T47D (cell line): ENCODE measurements around the gene SNAI3.

Source experiments
- DNase-seq, 2 experiments: peaks; one replicate each; pipeline versions ENCODE4 v3.0.0 to v3.0.0-alpha.2; 2011 to 2012; ENCODE audit warnings: low read depth in 1 of 2, low spot score in 1 of 2
- JUND ChIP-seq: IDR thresholded peaks from 2 replicates; pipeline ENCODE4 v1.6.1; 2012; ENCODE audit warnings: low read depth
- in situ Hi-C: cut with HindIII; loops from 2 replicates; pipeline ENCODE4 v1.10.0; 2016; ENCODE audit warnings: low sequenced_read_pairs, low pct_unique_long_range_greater_than_20kb

The SNAI3 gene

DNA sequence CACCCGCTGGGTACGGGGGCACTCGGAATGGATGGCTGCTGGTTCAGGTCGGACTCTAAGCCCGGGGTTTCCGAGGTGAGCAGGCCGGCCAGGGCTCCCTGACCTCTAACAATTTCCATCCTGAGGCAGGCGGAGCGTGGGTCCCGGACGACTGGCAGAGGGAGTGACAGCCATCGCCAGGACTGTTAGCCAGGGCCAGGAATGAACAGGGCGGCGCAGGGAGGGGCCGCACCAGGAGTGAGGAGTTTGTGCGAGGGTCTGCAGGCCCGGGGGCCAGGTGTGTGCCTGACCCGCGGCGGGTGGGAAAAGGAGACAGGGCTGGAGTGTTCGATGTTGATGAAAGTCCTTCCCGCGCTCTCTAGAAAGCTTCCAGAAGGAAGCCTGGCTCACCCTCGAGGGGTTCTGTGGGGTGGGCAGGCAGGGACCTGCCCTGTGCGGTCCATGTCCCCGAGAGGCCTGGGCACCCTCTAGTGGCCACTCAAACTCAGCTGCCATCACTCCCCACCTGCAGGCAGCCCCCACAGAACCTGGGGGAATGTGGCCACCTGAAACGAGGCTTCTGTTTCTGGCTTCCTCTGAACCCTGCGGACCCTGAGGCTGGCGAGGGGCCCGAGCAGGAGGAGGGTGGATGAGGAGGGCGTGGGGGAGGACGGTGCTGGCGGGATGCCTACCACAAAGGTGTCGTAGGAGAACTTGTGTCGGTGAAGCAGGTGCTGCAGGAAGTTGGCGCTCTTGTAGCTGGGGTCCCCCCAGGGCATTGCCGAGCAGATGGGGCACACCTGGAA, 11.7 kb upstream of the SNAI3 start:
- in situ Hi-C loops, result no loop called here
- peak in 1 of 2 experiments; percentile 24 for DNase-seq
- no peak for TF ChIP-seq JUND

- no peak for DNase-seq
- no peak for TF ChIP-seq JUND
- in situ Hi-C loops, result no loop called here
Measured at GRCh38 chr16:88697116-88697830, 11.0 kb upstream of the SNAI3 start.

- in situ Hi-C loops, result no loop called here
- no peak for DNase-seq
- TF ChIP-seq JUND, result no peak
Measured at GRCh38 chr16:88696441-88696840, 10.1 kb upstream of the SNAI3 start.

DNA sequence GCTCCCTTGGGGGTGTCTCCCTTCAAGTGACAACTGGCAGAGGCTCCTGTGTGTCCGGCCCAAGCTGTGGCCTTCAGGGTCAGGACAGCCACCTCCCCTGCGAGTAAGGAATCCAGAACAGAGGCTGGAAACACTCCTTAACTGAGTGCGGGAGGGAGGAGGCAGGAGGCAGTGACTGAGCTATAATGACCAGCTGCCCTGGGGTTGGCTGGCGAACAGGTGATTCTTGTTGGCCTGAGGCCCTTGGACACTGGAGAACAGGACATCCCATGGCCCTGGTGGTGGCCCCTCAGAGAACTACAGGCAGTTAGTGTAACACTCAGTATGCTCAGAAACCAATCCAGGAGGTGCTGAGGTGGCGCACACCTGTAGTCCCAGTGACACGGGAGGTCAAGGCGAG, 9.4 kb upstream of the SNAI3 start:
- no peak for DNase-seq
- in situ Hi-C loops, result no loop called here
- TF ChIP-seq JUND, result no peak

- TF ChIP-seq JUND, result no peak
- in situ Hi-C loops, result no loop called here
- no peak for DNase-seq
Measured at GRCh38 chr16:88695218-88695617, 8.9 kb upstream of the SNAI3 start.

DNA sequence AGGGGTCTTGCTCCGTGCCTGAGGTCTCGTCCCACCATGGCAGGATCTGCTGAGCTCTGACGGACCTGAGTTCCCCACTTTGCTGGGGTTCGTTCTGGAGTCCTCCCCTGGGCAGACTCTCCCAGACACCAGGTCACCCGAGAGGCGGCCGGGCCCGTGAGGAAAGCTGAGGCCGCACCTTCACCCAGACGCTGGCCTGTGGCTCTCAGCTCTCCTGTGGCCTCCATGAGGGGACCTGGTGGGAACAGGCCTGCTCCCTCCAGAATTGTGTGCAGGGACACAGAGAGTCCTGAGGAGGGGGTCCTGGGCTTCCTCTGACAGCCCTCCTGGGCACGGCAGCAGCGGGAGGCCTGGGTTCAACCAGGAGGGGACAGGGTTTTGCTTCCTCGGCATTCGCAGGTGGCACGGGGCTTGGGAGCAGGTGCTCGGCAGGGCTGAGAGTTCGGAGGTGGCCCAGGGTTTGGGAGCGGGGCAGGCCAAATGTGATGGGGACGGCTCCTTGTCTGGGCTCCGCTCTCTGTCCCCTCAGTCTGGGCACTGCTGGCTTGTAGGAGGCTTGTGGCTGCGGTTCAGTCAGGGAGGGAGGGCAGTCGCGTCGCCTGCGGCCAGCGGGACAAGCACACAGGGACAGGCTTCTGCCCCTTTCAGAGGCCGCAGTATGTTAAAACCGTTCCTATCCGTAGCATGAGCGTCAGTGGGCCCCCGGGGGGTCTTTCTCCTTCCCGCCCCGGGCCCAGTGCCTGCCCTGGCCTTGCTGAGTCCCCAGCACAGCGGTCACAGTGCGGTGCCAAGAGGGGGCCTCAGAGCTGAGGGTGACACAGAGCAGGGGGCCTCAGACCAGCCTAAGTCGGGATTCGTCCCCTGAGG, 8.1 kb upstream of the SNAI3 start:
- DNase-seq, result no peak
- in situ Hi-C loops, result no loop called here
- TF ChIP-seq JUND, result no peak

GRCh38 chr16:88693420-88694177, 7.3 kb upstream of the SNAI3 start:
- TF ChIP-seq JUND, result no peak
- no peak for DNase-seq
- in situ Hi-C loops, result no loop called here

DNA sequence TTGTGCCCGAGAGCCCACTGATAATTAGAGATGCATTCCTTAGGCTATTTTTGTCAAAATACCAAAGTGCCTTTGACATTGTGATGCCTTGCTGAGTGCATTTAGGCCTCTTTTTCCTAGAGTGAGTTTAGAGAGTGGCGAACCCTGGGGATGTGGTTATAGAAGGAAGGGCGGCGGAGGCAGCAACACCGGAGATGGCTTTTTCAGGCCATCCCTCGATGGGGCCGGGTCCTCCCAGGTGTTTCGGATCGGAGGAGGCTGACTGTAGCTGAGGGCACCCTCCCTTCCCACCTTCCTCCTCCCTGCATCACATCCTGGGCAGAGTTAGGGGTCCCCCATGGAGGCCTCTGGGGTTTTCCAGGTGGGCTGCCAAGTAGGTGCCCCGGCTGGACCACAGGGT, 6.6 kb upstream of the SNAI3 start:
- no peak for DNase-seq
- TF ChIP-seq JUND, result no peak
- in situ Hi-C loops, result no loop called here

DNA sequence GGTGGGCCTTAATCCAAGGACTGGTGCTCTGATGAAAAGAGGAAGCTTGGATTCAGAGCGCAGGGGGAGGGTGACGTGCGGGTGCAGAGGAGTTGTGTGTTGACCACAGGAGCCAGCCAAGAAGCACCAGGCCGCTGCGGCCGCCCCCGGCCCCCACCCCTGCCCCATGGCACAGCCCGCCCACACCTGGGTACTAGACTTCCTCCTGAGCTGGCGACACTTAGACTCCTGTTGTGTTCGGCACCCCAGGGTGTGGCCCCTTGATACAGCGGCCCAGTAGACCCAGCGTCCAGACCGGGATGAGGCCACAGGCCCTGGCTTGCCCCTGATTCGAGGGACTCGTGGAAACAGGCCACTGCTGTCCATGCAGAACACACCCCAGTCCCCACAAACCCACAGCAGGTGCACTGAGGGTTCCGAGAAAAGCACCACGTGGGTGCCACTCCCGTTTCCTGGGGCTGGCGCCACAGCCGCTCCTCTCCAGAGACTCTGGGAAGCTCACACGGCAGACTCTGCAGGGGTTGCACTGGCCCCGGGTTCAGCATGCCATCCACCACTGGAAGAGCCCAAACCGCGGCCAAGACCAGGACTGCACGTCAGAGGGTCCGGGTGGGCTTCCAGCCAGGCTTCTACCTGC, 5.7 kb upstream of the SNAI3 start:
- in situ Hi-C loops, result no loop called here
- no peak for TF ChIP-seq JUND
- DNase-seq, result no peak

DNA sequence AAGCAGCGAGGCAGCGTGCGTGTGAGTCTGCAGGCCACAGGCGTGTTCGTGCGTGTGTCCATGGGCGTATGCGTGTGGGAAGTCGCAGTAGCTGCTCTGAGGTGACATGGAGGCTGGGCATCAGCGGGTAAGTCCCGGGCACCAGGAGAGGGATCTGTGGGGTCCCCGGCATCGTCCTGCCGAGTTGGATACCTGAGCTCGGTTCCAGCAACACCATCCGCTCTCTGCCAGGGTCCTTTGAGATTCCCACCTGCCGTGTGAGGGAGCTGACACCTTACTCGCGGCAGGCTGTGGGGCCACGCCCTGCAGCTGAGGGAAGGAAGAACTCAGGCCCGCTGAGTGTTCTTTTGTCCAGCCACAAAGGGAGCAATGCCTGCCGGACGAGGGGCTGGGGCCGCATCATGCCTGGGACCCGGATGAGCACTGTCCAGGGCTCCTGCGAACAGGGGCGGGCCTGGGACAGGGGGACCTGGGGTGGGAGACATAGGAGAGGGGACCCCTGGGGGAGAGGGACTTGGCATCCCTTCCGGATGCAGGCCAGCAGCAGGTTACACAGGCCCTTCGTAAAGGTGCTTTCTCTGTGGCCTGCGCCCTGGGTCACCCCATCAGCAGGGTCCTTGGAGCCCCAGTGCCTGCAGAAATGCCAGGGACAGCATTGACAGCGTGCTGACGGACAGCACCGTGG, 5.0 kb upstream of the SNAI3 start:
- no peak for DNase-seq
- no peak for TF ChIP-seq JUND
- in situ Hi-C loops, result no loop called here
